ENCODE data around the gene CSN1S1.

Gene CSN1S1

GRCh38 chr4:69995526-69996016, 64.7 kb downstream of the CSN1S1 start, which contains the start of gene STATH:
STATH (plus strand) TSS chr4:69995966; CDS start chr4:69998438, 2,472 bp downstream.
- DNase-seq = no peak
